Aorta (tissue), 5 donors: ENCODE measurements around the gene UPK3A. TPM values are rescaled to one million over a fixed set of nuclear protein-coding genes. Genes with fewer than 3 reads are reported as not detected.

Experiments
- ATAC-seq: fragments of 200-7000 bp; cut with Tn5 transposase; one replicate; pipeline ENCODE4 v1.9.1; 2022; ENCODE audit warnings: moderate library complexity; ENCODE audit not compliant: low FRiP score
- DNase-seq, 2 donors: peaks; one replicate each; pipeline ENCODE4 v3.0.0-alpha.2; 2020
- H3K27ac ChIP-seq, 2 donors: one replicate each; pipeline ENCODE4 v1.5.1; 2013; ENCODE audit warnings: low read length in 2 of 2, mild to moderate bottlenecking in 2 of 2, moderate library complexity in 2 of 2, control low read depth in 1 of 2, inconsistent platforms in 1 of 2, low read depth in 1 of 2
- H3K27me3 ChIP-seq, 2 donors: one replicate each; pipeline ENCODE4 v1.6.1; 2013; ENCODE audit warnings: control low read depth in 1 of 2, low read length in 1 of 2, mild to moderate bottlenecking in 1 of 2, moderate library complexity in 1 of 2; ENCODE audit not compliant: insufficient read depth in 2 of 2, control insufficient read depth in 1 of 2
- H3K36me3 ChIP-seq, 2 donors: one replicate each; pipeline ENCODE4 v1.6.1; 2013; ENCODE audit warnings: control low read depth in 1 of 2, low read length in 1 of 2, mild to moderate bottlenecking in 1 of 2; ENCODE audit not compliant: insufficient read depth in 2 of 2, control insufficient read depth in 1 of 2
- H3K4me1 ChIP-seq, 2 donors: one replicate each; pipeline ENCODE4 v1.6.1; 2013; ENCODE audit warnings: low read length in 2 of 2, control low read depth in 1 of 2, mild to moderate bottlenecking in 1 of 2, moderate library complexity in 1 of 2; ENCODE audit not compliant: insufficient read depth in 2 of 2, control insufficient read depth in 1 of 2
- H3K4me3 ChIP-seq, 2 donors: one replicate each; pipeline ENCODE4 v1.5.1; 2013; ENCODE audit warnings: low read length in 2 of 2, control low read depth in 1 of 2, mild to moderate bottlenecking in 1 of 2
- H3K9me3 ChIP-seq: one replicate; pipeline ENCODE4 v1.6.1; 2013; ENCODE audit warnings: mild to moderate bottlenecking, low read length; ENCODE audit not compliant: control insufficient read depth
- WGBS, 2 donors: extraction: QIAGEN DNeasy Blood & Tissue Kit; methylation state at CpG; one replicate each; pipeline ENCODE4 v1.1.7; 2013; 5-methylcytosine and 5-hydroxymethylcytosine counted together
- intact Hi-C, 2 donors: fragments of 100-400 bp; cut with DNase I; formaldehyde crosslinking; loops; one replicate each; pipeline versions ENCODE4 v1.14.2 to v1.15.0; 2022
- polyA plus RNA-seq, 2 donors: library from polyadenylated mRNA; stranded (reverse); fragments of 200-250 nt; gene quantifications; one replicate each; pipeline ENCODE4 v1.2.3, GENCODE V29; 2013
- total RNA-seq, 2 donors: library from RNA; stranded (reverse); fragmentation: NEBNext Ultra II Directional; extraction: Animal tissue kit (Norgen Biotek cat#: 25700); gene quantifications; one replicate each; pipeline ENCODE4 v1.2.1, GENCODE V29; 2021
- donor health status: healthy with polysubstance abuse.
- donor health status: Bipolar disorder and iron deficiency.
- donor health status: DM: no; HTN: no; CAD: no.
- donor health status: DM: no; HTN: no; CAD: no.
- donor health status: DM: yes; HTN: yes; CAD: no.

UPK3A gene
- total and polyA plus RNA-seq, 4 donors, result not detected

GRCh38 chr22:45296628-45297297 lies 12.0 kb downstream of the UPK3A start:
- ATAC-seq (no peak), DNase-seq (no peak)
- Histone ChIP-seq H3K4me3 (no peak overlapping the region), H3K4me1 (no peaks in the 10 kb centered on the region), H3K36me3 (no peaks in the 10 kb centered on the region), H3K9me3 (no peaks in the 10 kb centered on the region), H3K27ac (no peak overlapping the region), H3K27me3 (no peaks in the 10 kb centered on the region)
- 84 to 89% methylated on average over 13 of the region's 13 CpGs for WGBS, 2 donors
- intact Hi-C loops, result no loop called here

GRCh38 chr22:45298934-45299505 lies 14.3 kb downstream of the UPK3A start:
- no peak for DNase-seq
- no peak overlapping the region for H3K27ac ChIP-seq
- no peaks in the 10 kb centered on the region for H3K9me3 ChIP-seq
- WGBS, 2 donors, result 84 to 86% methylated on average over 15 of the region's 15 CpGs
- ATAC-seq, result no peak
- no peak overlapping the region for H3K4me3 ChIP-seq
- no peaks in the 10 kb centered on the region for H3K36me3 ChIP-seq
- intact Hi-C loops, result no loop called here
- H3K27me3 ChIP-seq, result no peaks in the 10 kb centered on the region
- no peaks in the 10 kb centered on the region for H3K4me1 ChIP-seq

- intact Hi-C loops, result no loop called here
These were observed 18.0 kb downstream of the UPK3A start for GRCh38 chr22:45302751-45303150.

DNA sequence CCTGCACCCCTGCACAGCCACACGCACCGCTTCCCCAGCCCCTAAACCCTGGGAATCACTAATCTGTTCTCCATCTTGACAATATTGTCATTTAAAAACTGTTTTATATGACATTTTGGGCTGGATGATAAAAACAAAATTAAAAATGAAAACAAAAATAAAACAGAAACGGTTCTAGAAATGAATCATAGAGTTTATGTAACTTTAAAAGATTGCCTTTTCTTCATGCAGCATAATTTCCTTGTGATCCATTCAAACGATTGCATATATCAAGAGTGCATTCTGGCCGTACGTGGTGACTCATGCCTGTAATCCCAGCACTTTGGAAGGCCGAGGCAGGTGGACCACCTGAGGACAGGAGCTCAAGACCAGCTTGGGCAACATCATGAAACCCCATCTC lies 18.4 kb downstream of the UPK3A start:
- intact Hi-C loops, result no loop called here

More at GRCh38 chr22:45302751-45303150, 18.0 kb downstream of the UPK3A start:
- H3K36me3 ChIP-seq, result no peaks in the 10 kb centered on the region
- H3K4me1 ChIP-seq, result no peaks in the 10 kb centered on the region
- no peak overlapping the region for H3K27ac ChIP-seq
- ATAC-seq (no peak), DNase-seq (no peak)
- H3K4me3 ChIP-seq, result no peak overlapping the region
- no peaks in the 10 kb centered on the region for H3K27me3 ChIP-seq
- H3K9me3 ChIP-seq, result no peaks in the 10 kb centered on the region
- 77 to 78% methylated on average over 8 of the region's 8 CpGs for WGBS, 2 donors

GRCh38 chr22:45304971-45305370 lies 20.2 kb downstream of the UPK3A start:
- WGBS, 2 donors, result 90 to 92% methylated on average over 6 of the region's 6 CpGs
- ATAC-seq, result no peak
- Histone ChIP-seq H3K36me3 (no peaks in the 10 kb centered on the region), H3K4me3 (no peak overlapping the region), H3K9me3 (no peaks in the 10 kb centered on the region), H3K27ac (no peak overlapping the region), H3K4me1 (no peaks in the 10 kb centered on the region), H3K27me3 (no peaks in the 10 kb centered on the region)
- intact Hi-C loops, result loop anchor here in 1 of 2 donors (5.0 kb wide), 1 partner anchor 33 kb away; no protein-coding TSS in a partner anchor
- no peak for DNase-seq

More for the DNA sequence above, 18.4 kb downstream of the UPK3A start:
- ATAC-seq (no peak), DNase-seq (no peak)
- WGBS, 2 donors, result 75 to 78% methylated on average over 7 of the region's 7 CpGs
- Histone ChIP-seq H3K4me1 (no peaks in the 10 kb centered on the region), H3K27me3 (no peaks in the 10 kb centered on the region), H3K4me3 (no peak overlapping the region), H3K36me3 (no peaks in the 10 kb centered on the region), H3K9me3 (no peaks in the 10 kb centered on the region), H3K27ac (no peak overlapping the region)

DNA sequence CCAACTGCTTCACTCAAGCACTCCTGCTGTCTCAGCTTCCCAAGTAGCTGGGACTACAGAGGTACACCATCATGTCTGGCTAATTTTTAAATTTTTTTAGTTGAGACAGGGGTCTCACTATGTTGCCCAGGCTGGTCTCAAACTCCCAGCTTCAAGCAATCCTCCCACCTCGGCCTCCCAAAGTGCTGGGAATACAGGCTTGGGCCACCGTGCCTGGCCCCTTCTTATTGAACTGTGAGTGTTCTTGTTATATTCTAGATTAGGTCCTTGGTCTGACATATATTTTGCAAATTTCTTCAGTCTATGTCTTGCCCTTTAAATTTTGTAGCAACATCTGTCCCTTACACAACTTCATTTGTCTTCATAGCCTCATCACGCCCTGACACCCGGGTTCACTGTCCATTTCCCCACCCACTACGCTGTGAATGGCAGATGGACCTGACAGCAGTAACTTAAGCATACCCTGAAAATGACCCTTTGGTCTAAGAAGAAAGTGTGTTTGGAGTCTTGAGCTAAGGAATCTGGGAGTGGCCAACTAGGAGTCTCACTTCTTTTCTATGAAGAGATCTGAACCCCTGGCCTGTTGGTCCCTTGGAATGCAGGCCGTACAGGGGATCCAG lies 20.8 kb downstream of the UPK3A start:
- no peak for DNase-seq
- no peak for ATAC-seq
- Histone ChIP-seq H3K27me3 (no peaks in the 10 kb centered on the region), H3K9me3 (no peaks in the 10 kb centered on the region), H3K4me3 (no peak overlapping the region), H3K27ac (no peak overlapping the region), H3K36me3 (no peaks in the 10 kb centered on the region), H3K4me1 (no peaks in the 10 kb centered on the region)
- 79 to 83% methylated on average over 6 of the region's 6 CpGs for WGBS, 2 donors
- intact Hi-C loops, result loop anchor here in 1 of 2 donors (5.0 kb wide), 1 partner anchor 33 kb away; no protein-coding TSS in a partner anchor

DNA sequence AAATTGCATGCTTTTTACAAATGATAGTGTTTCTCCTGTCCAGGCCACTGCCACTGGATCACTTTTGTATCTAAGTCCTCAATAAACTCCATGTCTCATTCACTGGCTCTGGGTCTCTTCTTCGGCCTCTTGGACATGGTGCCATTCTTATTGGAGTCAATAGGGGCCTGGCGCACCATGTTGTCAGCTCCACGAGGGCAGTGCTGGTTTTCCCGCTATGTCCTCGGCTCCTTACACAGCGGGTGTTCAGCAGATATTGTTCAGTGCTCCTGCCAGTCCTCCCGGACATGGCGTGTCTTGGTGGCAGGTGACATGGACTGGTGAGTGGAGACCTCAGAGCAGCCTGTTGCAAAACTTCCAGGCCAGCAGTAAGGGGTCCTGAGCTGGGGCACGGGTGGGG lies 21.4 kb downstream of the UPK3A start:
- WGBS, 2 donors, result 92 to 93% methylated on average over 9 of the region's 9 CpGs

GRCh38 chr22:45308391-45308956 lies 23.7 kb downstream of the UPK3A start:
- no peaks in the 10 kb centered on the region for H3K27me3 ChIP-seq
- intact Hi-C loops, result loop anchor here in 1 of 2 donors (5.0 kb wide), 1 partner anchor 36 kb away; no protein-coding TSS in a partner anchor
- peaks cover 0 to 2% of the 10 kb centered on the region in 2 donors for H3K4me1 ChIP-seq
- no peak for DNase-seq
- no peaks in the 10 kb centered on the region for H3K36me3 ChIP-seq
- H3K4me3 ChIP-seq, result no peak overlapping the region
- H3K9me3 ChIP-seq, result no peaks in the 10 kb centered on the region
- WGBS, 2 donors, result 93 to 97% methylated on average over 6 of the region's 6 CpGs
- ATAC-seq, result no peak
- H3K27ac ChIP-seq, result no peak overlapping the region

More for the DNA sequence above, 21.4 kb downstream of the UPK3A start:
- no peak for ATAC-seq
- Histone ChIP-seq H3K27ac (no peak overlapping the region), H3K4me1 (no peaks in the 10 kb centered on the region), H3K4me3 (no peak overlapping the region), H3K9me3 (no peaks in the 10 kb centered on the region), H3K27me3 (no peaks in the 10 kb centered on the region), H3K36me3 (no peaks in the 10 kb centered on the region)
- intact Hi-C loops, result loop anchor here in 1 of 2 donors (5.0 kb wide), 1 partner anchor 34 kb away; no protein-coding TSS in a partner anchor
- DNase-seq, result no peak
